Measurements from ENCODE around the gene FBXO10. TPM values are rescaled to one million over a fixed set of nuclear protein-coding genes. Genes with fewer than 3 reads are reported as not detected.

Gene FBXO10
- total and polyA plus RNA-seq, 10 of the 15 experiments (the other 5 are each of a cell fraction or from before 2014, with no cell fraction given), result 1.6 to 17.2 (median 9.6) TPM

DNA sequence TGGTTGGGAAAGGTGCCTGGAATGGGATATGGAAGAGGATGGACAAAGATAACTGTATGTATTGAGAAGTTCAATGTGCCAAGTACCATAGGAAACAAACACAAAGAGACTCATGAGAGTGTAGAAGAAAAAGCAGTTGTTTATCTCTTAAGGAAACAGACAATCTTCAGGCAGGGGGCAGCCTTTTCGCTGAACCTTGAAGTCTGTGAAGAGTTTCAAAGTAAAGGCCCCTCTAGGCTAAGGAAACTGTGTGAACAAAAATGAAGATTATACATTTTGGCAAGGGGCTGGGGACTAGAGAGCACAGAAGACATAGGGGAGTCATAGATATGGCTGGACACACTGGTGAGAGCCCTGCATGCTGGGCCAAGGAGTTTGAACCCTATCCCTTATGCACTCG lies 47.1 kb upstream of the FBXO10 start:
- intact Hi-C loops (cut with micrococcal nuclease; ENCODE audit: unreplicated experiment), result no loop called here
- H4K20me1 ChIP-seq (ENCODE audit: control insufficient read depth, insufficient read depth), result no peaks in the 10 kb centered on the region
- H3K36me3 ChIP-seq (ENCODE audit: control insufficient read depth in 2 of 2, insufficient read depth in 2 of 2, low read length in 1 of 2), result no peaks in the 10 kb centered on the region
- H3K27me3 ChIP-seq (replicated peaks in 1 of 2; ENCODE audit: control insufficient read depth in 2 of 2, insufficient read depth in 2 of 2, low read length in 1 of 2), result no peaks in the 10 kb centered on the region; a peak in 2 of 4 replicates
- H2AFZ ChIP-seq (ENCODE audit: control insufficient read depth, low read depth, low read length), result no peak overlapping the region
- FAIRE-seq, result no peak
- no peaks in the 10 kb centered on the region for H3K4me1 ChIP-seq (ENCODE audit: control insufficient read depth, insufficient read depth, low read length)
- H3K9ac ChIP-seq (ENCODE audit: control insufficient read depth, insufficient read depth, low read length), result no peak overlapping the region
- H3K9me3 ChIP-seq (replicated peaks; ENCODE audit: control insufficient read depth, insufficient read depth, low read length), result no peaks in the 10 kb centered on the region
- ChIA-PET POLR2A (no interaction called here), RAD21 (ENCODE audit: unreplicated experiment) (no interaction called here), SMC1A (ENCODE audit: uncharacterized antibody, unreplicated experiment) (no interaction called here), CTCF (no interaction called here)
- WGBS (ENCODE audit: insufficient coverage, insufficient replicate concordance, low lambda C conversion rate, missing lambda C conversion rate), result 47% methylated on average over 2 of the region's 2 CpGs
- no peaks in the 10 kb centered on the region for H3K79me2 ChIP-seq (ENCODE audit: control insufficient read depth, insufficient read depth, low read length)
- ATAC-seq, result no peak
- in situ Hi-C loops (cut with MboI), result no loop called here
- no peak overlapping the region for H3K4me2 ChIP-seq (ENCODE audit: control insufficient read depth, insufficient read depth)
- no peak overlapping the region for H3K27ac ChIP-seq (ENCODE audit: control insufficient read depth, insufficient read depth)
- no peak overlapping the region for H3K4me3 ChIP-seq
- TF ChIP-seq CHD4 (IDR thresholded peaks at IDR 0.05), result no peak
- TF ChIP-seq EP300 (IDR thresholded peaks at IDR 0.05; ENCODE audit: borderline replicate concordance in 1 of 2, control insufficient read depth in 1 of 2, low read depth in 2 of 2, low read length in 2 of 2), result no peak
- no peak for TF ChIP-seq CBX3 (IDR thresholded peaks at IDR 0.05; ENCODE audit: borderline replicate concordance, low read depth)
- no peak for DNase-seq (ENCODE audit: low read depth, low spot score)
- BruUV-seq (replicated peaks), result no TSS peak

DNA sequence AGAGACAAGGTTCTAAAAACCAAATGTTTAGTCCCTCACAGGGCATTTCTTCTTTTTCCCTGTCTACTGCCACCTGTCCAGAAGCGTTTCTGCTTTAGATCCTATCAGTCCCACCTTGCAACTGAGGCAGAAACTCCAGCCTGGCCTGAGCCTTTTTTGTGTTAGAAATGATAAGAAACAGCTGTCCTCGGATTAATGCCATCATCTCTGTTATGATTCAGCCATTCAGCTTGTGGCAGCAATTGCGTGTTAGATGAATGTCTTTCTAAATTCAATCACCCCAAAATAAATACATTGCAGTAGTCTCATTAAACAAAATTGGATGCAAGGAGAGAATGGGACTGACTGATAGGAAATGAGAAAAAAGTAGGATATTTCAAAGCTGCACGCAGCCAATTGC lies 46.3 kb upstream of the FBXO10 start:
- Histone ChIP-seq H4K20me1 (ENCODE audit: control insufficient read depth, insufficient read depth) (no peaks in the 10 kb centered on the region), H3K4me1 (ENCODE audit: control insufficient read depth, insufficient read depth, low read length) (no peaks in the 10 kb centered on the region), H3K4me2 (ENCODE audit: control insufficient read depth, insufficient read depth) (no peak overlapping the region), H3K9me3 (replicated peaks; ENCODE audit: control insufficient read depth, insufficient read depth, low read length) (no peaks in the 10 kb centered on the region), H3K27ac (ENCODE audit: control insufficient read depth, insufficient read depth) (no peak overlapping the region), H3K79me2 (ENCODE audit: control insufficient read depth, insufficient read depth, low read length) (no peaks in the 10 kb centered on the region), H3K36me3 (ENCODE audit: control insufficient read depth in 2 of 2, insufficient read depth in 2 of 2, low read length in 1 of 2) (no peaks in the 10 kb centered on the region), H2AFZ (ENCODE audit: control insufficient read depth, low read depth, low read length) (no peak overlapping the region), H3K27me3 (replicated peaks in 1 of 2; ENCODE audit: control insufficient read depth in 2 of 2, insufficient read depth in 2 of 2, low read length in 1 of 2) (no peaks in the 10 kb centered on the region; a peak in 2 of 4 replicates), H3K4me3 (no peak overlapping the region), H3K9ac (ENCODE audit: control insufficient read depth, insufficient read depth, low read length) (no peak overlapping the region)
- TF ChIP-seq FOXM1 (IDR thresholded peaks at IDR 0.05; ENCODE audit: low read depth, low read length), result no peak
- TF ChIP-seq IRF4 (IDR thresholded peaks at IDR 0.05; ENCODE audit: low read depth, low read length), result no peak
- no peak for TF ChIP-seq ZBED1 (IDR thresholded peaks at IDR 0.05; ENCODE audit: borderline replicate concordance)
- TF ChIP-seq CHD2 (IDR thresholded peaks at IDR 0.05; ENCODE audit: borderline replicate concordance, low read depth, low read length), result no peak
- no peak for TF ChIP-seq NFXL1 (IDR thresholded peaks at IDR 0.05; ENCODE audit: borderline replicate concordance)
- no peak for TF ChIP-seq TCF7 (IDR thresholded peaks at IDR 0.05; ENCODE audit: borderline replicate concordance)
- FAIRE-seq (no peak), DNase-seq (ENCODE audit: low read depth, low spot score) (no peak), ATAC-seq (no peak)
- RAD21 ChIA-PET (ENCODE audit: unreplicated experiment), result no interaction called here
- SMC1A ChIA-PET (ENCODE audit: uncharacterized antibody, unreplicated experiment), result no interaction called here
- intact Hi-C loops (cut with micrococcal nuclease; ENCODE audit: unreplicated experiment), result no loop called here
- 46% methylated on average over 4 of the region's 4 CpGs for WGBS (ENCODE audit: insufficient coverage, insufficient replicate concordance, low lambda C conversion rate, missing lambda C conversion rate)
- BruUV-seq (replicated peaks), result no TSS peak
- CTCF ChIA-PET, result interaction anchor here (1.2 kb wide), 1 partner anchor 142 kb away, joined by 3 read pairs; no protein-coding TSS in a partner anchor
- in situ Hi-C loops (cut with MboI), result no loop called here
- POLR2A ChIA-PET, result no interaction called here
